ENCODE measurements around the gene IFNA1. TPM values are rescaled to one million over a fixed set of nuclear protein-coding genes. Genes with fewer than 3 reads are reported as not detected.

The IFNA1 gene
- polyA plus RNA-seq, 1 donor from 2014 or later = not detected

GRCh38 chr9:21395778-21396717, 44.2 kb upstream of the IFNA1 start:
- Histone ChIP-seq H2AFZ (ENCODE audit: low read depth, low read length) (no peak overlapping the region), H3K9ac (ENCODE audit: low read length) (peak overlapping the region; percentile 52), H3K79me2 (replicated peaks; ENCODE audit: insufficient read depth, low read length) (no peaks in the 10 kb centered on the region), H3K9me3 (ENCODE audit: low read length) (no peaks in the 10 kb centered on the region), H3K9me2 (ENCODE audit: insufficient read depth, low read length) (no peaks in the 10 kb centered on the region), H3K4me3 (ENCODE audit: low read length) (peak overlapping the region; percentile 69), H3F3A (ENCODE audit: insufficient read depth, low read length, poor library complexity, severe bottlenecking) (no peaks in the 10 kb centered on the region), H3K4me2 (ENCODE audit: low read length) (peak overlapping the region; percentile 22), H3K36me3 (ENCODE audit: insufficient read depth, low read length) (no peaks in the 10 kb centered on the region), H4K20me1 (ENCODE audit: insufficient read depth) (no peaks in the 10 kb centered on the region), H3K27me3 (ENCODE audit: insufficient read depth, low read depth, low read length) (peaks cover 8% of the 10 kb centered on the region), H3K27ac (ENCODE audit: low read length) (no peak overlapping the region)
- no peak for TF ChIP-seq EZH2 (IDR thresholded peaks at IDR 0.05; ENCODE audit: borderline replicate concordance, insufficient read depth, low read length, poor library complexity, severe bottlenecking)
- peak; percentile 36 for TF ChIP-seq MXI1 (conservative IDR thresholded peaks at IDR 0.05; ENCODE audit: poor library complexity, severe bottlenecking)
- peak; percentile 31 for TF ChIP-seq REST (IDR thresholded peaks at IDR 0.05; ENCODE audit: borderline replicate concordance)
- peak; percentile 94 for TF ChIP-seq CTCF (IDR thresholded peaks at IDR 0.05; ENCODE audit: poor library complexity, severe bottlenecking)
- TF ChIP-seq EP300 (conservative IDR thresholded peaks at IDR 0.05; ENCODE audit: poor library complexity, severe bottlenecking) = no peak
- TF ChIP-seq POLR2AphosphoS5 (IDR thresholded peaks at IDR 0.05) = no peak
- peak; percentile 89 for TF ChIP-seq SMC3 (conservative IDR thresholded peaks at IDR 0.05; ENCODE audit: poor library complexity)
- TF ChIP-seq RAD21 (conservative IDR thresholded peaks at IDR 0.05) = peak; percentile 74

- Histone ChIP-seq H3K4me2 (ENCODE audit: low read length) (no peak overlapping the region), H3K9ac (ENCODE audit: low read length) (no peak overlapping the region), H3K9me2 (ENCODE audit: insufficient read depth, low read length) (no peaks in the 10 kb centered on the region), H3K27me3 (ENCODE audit: insufficient read depth, low read depth, low read length) (peaks cover 30% of the 10 kb centered on the region), H3K9me3 (ENCODE audit: low read length) (no peaks in the 10 kb centered on the region), H3K27ac (ENCODE audit: low read length) (no peak overlapping the region), H2AFZ (ENCODE audit: low read depth, low read length) (no peak overlapping the region), H3K36me3 (ENCODE audit: insufficient read depth, low read length) (no peaks in the 10 kb centered on the region), H3K4me3 (ENCODE audit: low read length) (no peak overlapping the region), H3F3A (ENCODE audit: insufficient read depth, low read length, poor library complexity, severe bottlenecking) (no peaks in the 10 kb centered on the region), H3K79me2 (replicated peaks; ENCODE audit: insufficient read depth, low read length) (no peaks in the 10 kb centered on the region), H4K20me1 (ENCODE audit: insufficient read depth) (no peaks in the 10 kb centered on the region)
- TF ChIP-seq SMC3 (conservative IDR thresholded peaks at IDR 0.05; ENCODE audit: poor library complexity) (no peak), POLR2AphosphoS5 (IDR thresholded peaks at IDR 0.05) (no peak), MXI1 (conservative IDR thresholded peaks at IDR 0.05; ENCODE audit: poor library complexity, severe bottlenecking) (no peak), RAD21 (conservative IDR thresholded peaks at IDR 0.05) (no peak), EZH2 (IDR thresholded peaks at IDR 0.05; ENCODE audit: borderline replicate concordance, insufficient read depth, low read length, poor library complexity, severe bottlenecking) (no peak), EP300 (conservative IDR thresholded peaks at IDR 0.05; ENCODE audit: poor library complexity, severe bottlenecking) (no peak), TAF1 (IDR thresholded peaks at IDR 0.05; ENCODE audit: low read depth) (no peak), CTCF (IDR thresholded peaks at IDR 0.05; ENCODE audit: poor library complexity, severe bottlenecking) (no peak), REST (IDR thresholded peaks at IDR 0.05; ENCODE audit: borderline replicate concordance) (no peak)
Measured at GRCh38 chr9:21398955-21399489, 41.2 kb upstream of the IFNA1 start.

Measured in neural cell (in vitro differentiated cells).